SJCRH30 (cell line): Measurements from ENCODE around the gene GYG2. TPM values are rescaled to one million over a fixed set of nuclear protein-coding genes. Genes with fewer than 3 reads are reported as not detected.
"Not testable (repeated sequence)": the region's sequence is repeated elsewhere in the genome, so short reads cannot be mapped to it uniquely, and the experiment has no call there.

ENCODE experiments used
- DNase-seq, 2 experiments: peaks; one replicate each; pipeline ENCODE4 v3.0.0-alpha.2; 2015 to 2020
- H3K27ac ChIP-seq: fragments of 250-450 bp; sonication (Bioruptor Pico); 2 replicates; pipeline ENCODE4 v1.5.1; 2020; ENCODE audit warnings: mild to moderate bottlenecking, moderate library complexity
- H3K27me3 ChIP-seq: fragments of 250-450 bp; sonication (Bioruptor Pico); 2 replicates; pipeline ENCODE4 v1.5.1; 2020; ENCODE audit warnings: mild to moderate bottlenecking, moderate library complexity
- H3K36me3 ChIP-seq: fragments of 250-450 bp; sonication (Bioruptor Pico); 2 replicates; pipeline ENCODE4 v1.5.1; 2020; ENCODE audit warnings: mild to moderate bottlenecking, moderate library complexity
- H3K4me1 ChIP-seq: fragments of 250-450 bp; sonication (Bioruptor Pico); 2 replicates; pipeline ENCODE4 v1.5.1; 2020; ENCODE audit warnings: mild to moderate bottlenecking, moderate library complexity
- H3K4me3 ChIP-seq: fragments of 250-450 bp; sonication (Bioruptor Pico); 2 replicates; pipeline ENCODE4 v1.5.1; 2020; ENCODE audit warnings: mild to moderate bottlenecking, moderate library complexity
- H3K9me3 ChIP-seq: fragments of 250-450 bp; sonication (Bioruptor Pico); replicated peaks from 2 replicates; pipeline ENCODE4 v1.5.1; 2020; ENCODE audit warnings: mild to moderate bottlenecking, moderate library complexity
- total RNA-seq: library from RNA; depleted of rRNA; stranded (reverse); fragments of >200 nt; shearing (Covaris generic); gene quantifications from 2 replicates; pipeline ENCODE4 v1.2.3, GENCODE V29; 2014; rRNA removed

GYG2 gene
- total RNA-seq, 1 experiment from 2014 or later: 14.4 TPM

DNA sequence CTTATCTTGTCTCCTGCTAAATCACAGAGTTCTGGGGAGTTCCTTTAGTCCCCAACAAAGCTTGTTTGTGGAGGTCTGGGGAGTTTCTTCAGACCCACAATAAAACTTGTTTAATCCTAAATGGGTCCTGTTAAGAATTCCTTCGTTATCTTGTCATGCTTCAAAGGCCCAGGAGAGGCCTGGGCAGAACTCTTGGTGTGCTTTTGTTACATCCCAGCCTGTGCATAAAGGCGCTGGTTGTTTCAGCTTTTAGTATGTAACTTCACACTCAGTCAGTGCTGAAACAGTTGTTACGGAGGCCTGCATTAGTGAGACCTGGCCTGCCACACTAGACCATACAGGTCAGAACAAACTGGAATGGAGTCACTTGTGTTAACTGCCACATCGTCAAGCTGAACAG, 97.5 kb downstream of the GYG2 start:
- H3K4me1 ChIP-seq, H3K27me3 ChIP-seq, H3K27ac ChIP-seq, DNase-seq, H3K4me3 ChIP-seq, H3K9me3 ChIP-seq, H3K36me3 ChIP-seq: not testable (repeated sequence)

DNA sequence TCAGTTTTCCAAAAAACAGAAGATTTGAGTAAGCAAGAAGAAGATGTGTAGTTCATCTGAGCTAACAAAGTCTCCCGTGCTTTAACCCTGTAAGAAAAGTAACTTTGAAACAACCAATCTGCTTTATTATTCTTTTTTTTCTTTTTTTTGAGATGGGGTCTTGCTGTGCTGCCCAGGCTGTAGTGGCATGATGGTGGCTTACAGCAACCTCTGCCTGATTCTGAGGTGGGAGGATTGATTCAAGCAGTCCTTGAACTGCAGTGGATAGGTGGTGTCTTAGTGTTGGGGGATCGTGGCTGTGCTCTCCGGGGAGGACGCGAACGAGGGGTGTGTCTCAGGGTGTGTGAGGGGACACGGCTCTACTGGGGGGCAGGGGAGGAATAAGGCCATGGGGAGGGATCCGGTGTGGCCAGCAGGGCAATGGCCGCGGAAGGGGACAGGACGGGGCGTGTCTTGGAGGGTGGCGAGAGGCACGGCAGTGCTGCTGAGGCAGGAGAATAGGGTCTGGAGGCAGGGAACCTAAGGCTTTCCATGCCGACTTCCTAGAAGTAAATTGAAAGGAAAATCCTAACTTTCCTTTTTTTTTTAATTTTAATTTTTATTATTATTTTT, 98.0 kb downstream of the GYG2 start:
- Histone ChIP-seq H3K27ac (no peak overlapping the region), H3K27me3 (no peaks in the 10 kb centered on the region), H3K4me1 (no peaks in the 10 kb centered on the region), H3K4me3 (no peak overlapping the region), H3K36me3 (no peaks in the 10 kb centered on the region), H3K9me3 (no peaks in the 10 kb centered on the region)
- DNase-seq: no peak

DNA sequence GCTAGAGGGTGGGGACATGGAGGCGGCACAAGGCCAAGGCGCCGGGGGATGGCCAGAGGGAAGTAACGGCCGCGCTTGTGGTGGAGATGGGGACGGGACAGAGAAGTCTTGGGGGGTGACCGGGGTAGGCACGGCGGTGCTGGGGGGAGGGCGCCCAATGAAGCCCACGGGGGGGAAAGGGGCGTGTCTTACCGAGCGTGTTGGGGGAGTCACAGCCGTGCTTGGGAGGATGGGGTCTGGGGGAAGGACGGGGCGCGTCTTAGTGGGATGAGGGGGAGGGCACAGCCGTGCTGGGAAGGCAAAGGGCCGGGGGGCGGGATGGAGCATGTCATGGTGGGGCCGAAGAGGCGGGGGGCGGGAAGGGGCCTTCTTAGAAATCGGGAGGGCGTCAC, 99.5 kb downstream of the GYG2 start:
- no peak overlapping the region for H3K4me3 ChIP-seq
- no peaks in the 10 kb centered on the region for H3K9me3 ChIP-seq
- no peak for DNase-seq
- no peak overlapping the region for H3K27ac ChIP-seq
- H3K4me1 ChIP-seq: no peaks in the 10 kb centered on the region
- no peaks in the 10 kb centered on the region for H3K36me3 ChIP-seq
- H3K27me3 ChIP-seq: no peaks in the 10 kb centered on the region

DNA sequence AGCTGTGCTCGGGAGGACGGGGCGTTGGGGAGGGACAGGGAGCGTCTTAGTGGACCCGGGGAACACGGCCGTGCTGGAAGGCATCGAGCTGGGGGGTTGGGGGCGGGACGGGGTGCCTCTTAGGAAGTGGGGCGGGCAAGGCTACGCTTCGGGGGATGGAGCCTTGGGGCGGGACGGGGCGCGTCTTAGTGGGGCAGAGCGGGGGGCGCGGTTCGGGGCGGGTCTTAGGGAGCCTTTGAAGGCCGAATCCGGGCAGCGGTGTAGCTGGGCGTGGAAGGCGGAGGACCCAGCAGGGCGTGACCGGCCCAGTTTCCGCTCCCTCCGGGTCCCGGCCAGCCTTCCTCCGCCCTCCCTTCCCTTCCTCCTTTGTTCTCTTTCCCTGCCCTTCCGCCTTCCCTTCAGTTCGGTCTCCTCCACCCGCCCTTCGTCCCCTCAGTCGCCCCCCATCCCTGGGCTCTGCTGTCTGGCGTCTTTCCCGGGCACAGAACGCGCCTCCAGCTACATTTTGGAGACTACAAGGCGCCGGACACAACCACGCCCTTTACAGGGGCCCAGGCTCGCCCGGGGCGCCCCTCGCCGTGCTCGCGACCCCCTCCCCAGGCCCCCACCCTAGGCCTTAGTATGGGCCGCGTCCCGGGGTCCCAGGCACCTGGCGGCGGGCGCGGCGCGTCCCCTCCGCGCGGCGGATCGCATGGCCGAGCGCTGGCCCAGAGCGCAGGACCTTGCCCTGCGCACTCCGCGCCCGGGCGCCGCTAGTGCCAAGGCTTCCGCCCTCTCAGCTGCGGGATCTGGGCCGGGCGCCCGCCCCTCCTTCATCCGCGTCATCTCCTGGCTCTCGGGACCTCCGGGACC, 100.1 kb downstream of the GYG2 start, which contains the start of gene ARSD:
ARSD (minus strand) TSS at position 757 of the 852 bp plus-strand sequence; CDS start at position 693, 64 bp downstream.
- Histone ChIP-seq H3K4me1 (no peaks in the 10 kb centered on the region), H3K27me3 (no peaks in the 10 kb centered on the region), H3K36me3 (no peaks in the 10 kb centered on the region), H3K27ac (no peak within 1 kb of the TSS), H3K9me3 (no peaks in the 10 kb centered on the region), H3K4me3 (no peak within 1 kb of the TSS)
- no peak for DNase-seq

DNA sequence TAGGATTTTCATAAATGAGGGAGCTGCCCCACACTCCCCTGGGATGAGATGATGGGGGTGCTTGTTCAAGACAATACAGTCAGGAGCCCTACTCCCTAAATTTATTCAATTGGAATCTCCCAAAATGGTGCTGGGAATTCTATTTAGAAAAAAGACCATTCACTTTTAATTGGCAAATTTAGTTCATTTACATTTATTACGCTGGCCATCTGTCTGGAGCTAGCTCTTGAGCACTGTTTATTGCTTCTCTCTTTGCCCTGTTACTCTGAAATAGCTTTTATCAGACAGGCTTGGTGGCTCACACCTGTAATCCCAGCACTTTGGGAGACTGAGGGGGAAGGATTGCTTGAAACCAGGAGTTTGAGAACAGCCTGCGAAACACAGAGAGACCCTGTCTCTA, 102.4 kb downstream of the GYG2 start:
- no peak overlapping the region for H3K27ac ChIP-seq
- DNase-seq: no peak
- H3K27me3 ChIP-seq: no peaks in the 10 kb centered on the region

DNA sequence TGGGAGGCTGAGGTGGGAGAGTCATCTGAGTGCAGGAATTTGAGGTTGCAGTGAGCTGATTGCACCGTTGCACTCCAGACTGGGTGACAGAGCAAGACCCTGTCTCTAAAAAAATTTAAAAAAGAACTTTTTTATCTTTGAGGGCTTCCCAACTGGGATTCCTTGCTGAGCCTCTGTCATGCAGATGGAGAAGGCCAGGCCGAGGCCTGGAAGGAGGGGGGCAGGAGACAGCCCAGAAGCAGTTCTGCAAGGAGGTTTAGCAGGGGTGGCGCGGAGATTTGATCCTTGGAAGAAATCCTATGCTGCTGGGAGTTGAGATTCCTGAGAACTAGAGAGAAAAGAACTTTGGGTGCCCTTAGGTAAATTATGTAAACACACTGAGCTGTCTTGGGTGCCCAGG, 102.9 kb downstream of the GYG2 start:
- Histone ChIP-seq H3K27ac (no peak overlapping the region), H3K27me3 (no peaks in the 10 kb centered on the region), H3K36me3 (no peaks in the 10 kb centered on the region), H3K4me1 (no peaks in the 10 kb centered on the region), H3K9me3 (no peaks in the 10 kb centered on the region), H3K4me3 (no peak overlapping the region)
- no peak for DNase-seq

More for the DNA sequence above, 102.4 kb downstream of the GYG2 start:
- no peaks in the 10 kb centered on the region for H3K4me1 ChIP-seq
- no peak overlapping the region for H3K4me3 ChIP-seq
- no peaks in the 10 kb centered on the region for H3K36me3 ChIP-seq
- H3K9me3 ChIP-seq: no peaks in the 10 kb centered on the region

Other genes starting within 250 kb of the GYG2 start
- 156 and 166 TPM in 2 replicates for gene CD99, start 137.6 kb upstream of the GYG2 start, total RNA-seq
- gene XG, start 76.9 kb upstream of the GYG2 start, total RNA-seq: not detected in 2 replicates
- gene ARSD, start 100.4 kb downstream of the GYG2 start, total RNA-seq: 0.16 and 0.41 TPM in 2 replicates
- gene ARSH, start 177.6 kb downstream of the GYG2 start, total RNA-seq: not detected in 2 replicates
- gene ARSF, start 212.5 kb downstream of the GYG2 start, total RNA-seq: 1.4 and 1.9 TPM in 2 replicates